T-helper 17 cell (primary cell): Measurements from ENCODE around the gene TATDN3. TPM values are rescaled to one million over a fixed set of nuclear protein-coding genes. Genes with fewer than 3 reads are reported as not detected.
"Not testable (repeated sequence)": the region's sequence is repeated elsewhere in the genome, so short reads cannot be mapped to it uniquely, and the experiment has no call there.

Experiments
- ATAC-seq: fragments of 150-1000 bp; cut with Tn5 transposase; 2 replicates; pipeline ENCODE4 v1.10.0; 2021; ENCODE audit warnings: mild to moderate bottlenecking, moderate library complexity
- DNase-seq, 3 donors: peaks; one replicate each; pipeline versions ENCODE4 v3.0.0 to v3.0.0-alpha.2; 2020 to 2021
- H3K9me3 ChIP-seq: one replicate; pipeline ENCODE4 v1.7.0; 2013; ENCODE audit warnings: low read length, mild to moderate bottlenecking; ENCODE audit not compliant: control insufficient read depth, poor library complexity, severe bottlenecking
- H3K27ac Mint-ChIP-seq: one replicate; pipeline ENCODE4 v1.8.0; 2022; ENCODE audit warnings: mild to moderate bottlenecking, moderate library complexity, mixed read lengths
- H3K27me3 Mint-ChIP-seq: one replicate; pipeline ENCODE4 v1.8.0; 2022; ENCODE audit warnings: mixed read lengths
- H3K36me3 Mint-ChIP-seq: one replicate; pipeline ENCODE4 v1.8.0; 2022; ENCODE audit warnings: low read depth, mixed read lengths
- H3K4me1 Mint-ChIP-seq: one replicate; pipeline ENCODE4 v1.8.0; 2022; ENCODE audit warnings: mild to moderate bottlenecking, mixed read lengths
- H3K4me3 Mint-ChIP-seq: one replicate; pipeline ENCODE4 v1.8.0; 2022; ENCODE audit warnings: mild to moderate bottlenecking, moderate library complexity, mixed read lengths
- total RNA-seq, 4 donors: library from RNA in 2 of 4; stranded (reverse) in 2 of 4; gene quantifications; one replicate each; pipeline ENCODE4 v1.2.3 and lab custom pipeline; 2022 to 2026

TATDN3 gene
- total RNA-seq, 2 donors from 2014 or later: 16.1 to 16.2 TPM

DNA sequence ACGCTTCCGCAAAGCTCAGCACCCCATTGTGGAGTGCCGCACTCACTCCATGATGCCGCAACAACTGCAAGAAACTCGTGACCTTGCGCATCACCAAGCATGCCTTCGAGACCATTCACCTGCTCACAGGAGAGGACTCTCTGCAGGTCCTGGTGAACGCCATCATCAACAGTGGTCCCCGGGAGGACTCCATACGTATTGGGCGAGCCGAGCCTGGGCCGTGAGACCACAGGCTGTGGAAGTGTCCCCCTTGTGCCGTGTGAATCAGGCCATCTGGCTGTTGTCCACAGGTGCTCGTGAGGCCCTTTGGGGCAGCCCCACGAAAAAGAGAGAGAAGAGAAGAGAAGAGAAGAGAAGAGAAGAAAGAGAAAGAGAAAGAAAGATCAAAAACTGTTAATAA lies 32.5 kb downstream of the TATDN3 start:
- Mint-ChIP-seq H3K27me3 (no peaks in the 10 kb centered on the region), H3K27ac (no peak overlapping the region), H3K36me3 (peaks cover 2% of the 10 kb centered on the region), H3K4me1 (peaks cover 3% of the 10 kb centered on the region), H3K4me3 (no peak overlapping the region)
- DNase-seq: no peak
- peaks cover 6% of the 10 kb centered on the region for H3K9me3 ChIP-seq
- ATAC-seq: no peak

DNA sequence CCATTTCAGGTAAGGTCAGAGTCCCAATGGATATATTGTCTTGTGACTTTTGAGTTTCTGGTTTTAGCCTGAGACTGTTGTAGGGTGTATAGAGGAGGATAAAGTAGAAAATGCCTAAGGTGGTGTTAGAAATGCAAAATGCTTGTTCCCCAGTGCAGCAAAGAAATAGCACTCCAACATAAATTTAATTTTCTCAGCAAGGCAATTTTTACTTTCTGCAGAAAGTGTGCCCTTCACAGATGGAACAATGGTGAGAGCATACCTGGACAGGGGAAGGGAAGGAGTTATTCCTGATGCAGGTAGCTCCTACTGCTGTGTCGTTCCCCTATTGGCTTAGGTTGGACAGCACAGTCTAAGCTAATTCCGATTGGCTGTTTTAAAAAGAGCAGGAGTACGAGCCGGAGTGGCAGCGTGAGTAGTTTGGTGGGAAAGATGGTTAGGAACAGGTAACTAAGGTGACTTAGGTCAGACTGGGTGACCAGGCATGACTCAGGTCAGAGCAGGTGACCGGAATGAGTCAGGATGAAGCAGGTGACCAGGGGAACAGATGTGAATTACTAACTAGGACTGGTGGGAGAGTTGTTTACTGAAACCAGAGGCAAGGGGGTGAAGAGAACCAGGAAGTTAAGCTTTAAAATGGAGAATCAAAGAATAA lies 34.2 kb downstream of the TATDN3 start:
- Mint-ChIP-seq H3K4me1 (no peaks in the 10 kb centered on the region), H3K36me3 (no peaks in the 10 kb centered on the region), H3K27ac (no peak overlapping the region), H3K4me3 (no peak overlapping the region), H3K27me3 (no peaks in the 10 kb centered on the region)
- peaks cover 6% of the 10 kb centered on the region for H3K9me3 ChIP-seq
- ATAC-seq: no peak
- DNase-seq: no peak

DNA sequence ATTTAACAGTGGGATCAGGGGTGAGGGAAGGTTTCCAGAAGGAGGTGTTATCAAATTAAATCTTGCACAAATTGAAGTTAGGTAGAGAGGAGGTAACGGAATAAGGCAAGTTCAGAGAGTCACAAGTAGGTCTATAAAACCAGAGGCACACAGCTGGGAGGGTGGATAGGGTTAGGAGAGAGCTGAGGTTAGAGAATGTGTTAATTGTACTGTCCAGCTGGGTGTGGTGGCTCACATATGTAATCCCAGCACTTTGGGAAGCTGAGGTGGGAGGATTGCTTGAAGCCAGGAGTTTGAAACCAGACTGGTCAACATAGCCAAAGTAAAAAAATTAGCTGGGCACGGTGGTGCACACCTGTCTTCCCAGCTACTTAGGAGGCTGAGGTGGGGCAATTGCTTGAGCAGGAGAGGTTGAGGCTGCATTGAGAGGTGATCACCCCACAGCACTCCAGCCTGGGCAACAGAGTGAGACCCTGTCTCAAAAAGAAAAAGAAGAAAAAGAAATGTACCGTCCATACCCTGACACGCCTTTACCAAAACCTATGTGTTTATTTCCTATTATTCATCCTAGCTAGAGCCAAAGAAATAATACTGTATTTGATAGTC lies 35.6 kb downstream of the TATDN3 start:
- DNase-seq: no peak
- H3K4me1 Mint-ChIP-seq: no peaks in the 10 kb centered on the region
- ATAC-seq: no peak
- peaks cover 6% of the 10 kb centered on the region for H3K9me3 ChIP-seq
- H3K27me3 Mint-ChIP-seq: no peaks in the 10 kb centered on the region
- no peak overlapping the region for H3K27ac Mint-ChIP-seq
- H3K36me3 Mint-ChIP-seq: no peaks in the 10 kb centered on the region
- no peak overlapping the region for H3K4me3 Mint-ChIP-seq

DNA sequence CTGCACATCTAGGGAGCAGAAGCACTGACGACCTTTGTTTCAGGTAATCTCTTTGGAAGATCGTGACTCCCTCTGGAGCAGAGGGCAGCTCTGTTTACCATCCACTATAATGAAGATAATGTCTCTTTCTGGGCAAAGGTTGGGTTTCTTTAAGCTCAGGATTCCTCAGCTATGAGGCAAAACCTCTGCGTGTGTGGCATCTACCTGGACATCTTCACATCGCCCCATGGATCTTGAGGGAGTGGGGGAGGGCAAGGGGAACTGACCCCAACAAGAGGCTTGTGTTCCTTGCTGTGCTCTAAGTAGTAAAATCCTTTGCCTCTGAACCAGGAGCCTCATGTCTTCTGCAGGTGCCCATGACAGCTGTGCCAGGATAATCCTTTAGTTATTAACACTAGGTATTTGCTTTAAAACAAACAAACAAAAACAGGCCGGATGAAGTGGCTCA lies 36.2 kb downstream of the TATDN3 start:
- Mint-ChIP-seq H3K27me3 (no peaks in the 10 kb centered on the region), H3K4me1 (no peaks in the 10 kb centered on the region), H3K36me3 (no peaks in the 10 kb centered on the region), H3K4me3 (no peak overlapping the region), H3K27ac (no peak overlapping the region)
- H3K9me3 ChIP-seq: peaks cover 6% of the 10 kb centered on the region
- DNase-seq (no peak), ATAC-seq (no peak)

DNA sequence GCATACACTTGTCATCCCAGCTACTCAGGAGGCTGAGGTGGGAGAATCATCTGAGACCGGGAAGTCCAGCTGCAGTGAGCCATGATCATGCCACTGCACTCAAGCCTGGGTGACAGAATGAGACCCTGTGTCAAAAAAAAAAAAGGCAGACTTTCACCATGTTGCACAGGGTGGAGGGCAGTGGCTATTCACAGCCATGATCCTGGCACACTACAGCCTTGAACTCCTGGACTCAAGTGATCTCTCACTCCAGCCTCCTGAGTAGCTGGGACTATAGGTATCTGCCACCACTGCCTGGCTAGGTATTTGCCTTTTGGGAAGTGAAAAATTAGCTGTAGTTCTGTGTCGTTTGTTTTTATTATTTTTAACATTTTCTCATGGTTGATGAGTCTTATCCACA lies 36.7 kb downstream of the TATDN3 start:
- Mint-ChIP-seq H3K36me3 (no peaks in the 10 kb centered on the region), H3K4me1 (no peaks in the 10 kb centered on the region), H3K27me3 (no peaks in the 10 kb centered on the region), H3K27ac (no peak overlapping the region), H3K4me3 (no peak overlapping the region)
- ATAC-seq (no peak), DNase-seq (no peak)
- H3K9me3 ChIP-seq: peaks cover 6% of the 10 kb centered on the region

DNA sequence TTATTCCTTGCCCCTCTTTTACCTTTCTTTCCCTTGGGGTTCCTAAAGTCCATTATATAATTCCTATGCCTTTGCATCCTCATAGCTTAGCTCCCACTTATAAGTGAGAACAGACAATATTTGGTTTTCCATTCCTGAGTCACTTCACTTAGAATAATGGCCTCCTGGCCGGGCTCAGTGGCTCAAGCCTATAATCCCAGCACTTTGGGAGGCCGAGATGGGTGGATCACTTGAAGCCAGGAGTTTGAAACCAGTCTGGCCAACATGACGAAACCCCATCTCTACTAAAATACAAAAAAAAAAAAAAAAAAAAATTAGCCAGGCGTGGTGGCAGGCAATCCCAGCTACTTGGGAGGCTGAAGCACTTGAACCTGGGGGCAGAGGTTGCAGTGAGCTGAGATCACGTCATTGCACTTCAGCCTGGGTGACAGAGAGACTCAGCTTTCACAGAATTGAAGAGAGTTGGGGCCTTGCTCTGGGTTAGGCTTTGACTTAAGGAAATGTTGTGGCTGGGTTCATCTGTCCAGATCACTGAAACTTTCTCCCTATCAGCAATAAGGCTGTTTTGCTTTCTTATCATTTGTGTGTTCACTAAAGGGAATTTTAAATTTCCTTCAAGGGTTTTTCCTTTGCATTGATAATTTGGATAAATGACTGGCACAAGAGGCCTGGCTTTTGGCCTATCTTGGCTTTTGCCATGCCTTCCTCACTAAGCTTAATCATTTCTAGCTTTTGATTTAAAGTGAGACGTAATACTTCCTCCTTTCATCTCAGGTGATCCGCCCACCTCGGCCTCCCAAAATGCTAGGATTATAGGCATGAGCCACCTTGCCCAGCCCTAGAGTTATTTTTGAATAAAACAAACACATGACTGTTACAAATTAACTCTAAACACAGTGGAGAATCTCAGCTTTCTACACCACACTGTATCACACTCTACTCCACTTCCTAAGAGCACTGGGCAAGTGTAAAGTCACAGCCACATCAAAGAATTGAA lies 41.8 kb downstream of the TATDN3 start:
- DNase-seq: not testable (repeated sequence)

DNA sequence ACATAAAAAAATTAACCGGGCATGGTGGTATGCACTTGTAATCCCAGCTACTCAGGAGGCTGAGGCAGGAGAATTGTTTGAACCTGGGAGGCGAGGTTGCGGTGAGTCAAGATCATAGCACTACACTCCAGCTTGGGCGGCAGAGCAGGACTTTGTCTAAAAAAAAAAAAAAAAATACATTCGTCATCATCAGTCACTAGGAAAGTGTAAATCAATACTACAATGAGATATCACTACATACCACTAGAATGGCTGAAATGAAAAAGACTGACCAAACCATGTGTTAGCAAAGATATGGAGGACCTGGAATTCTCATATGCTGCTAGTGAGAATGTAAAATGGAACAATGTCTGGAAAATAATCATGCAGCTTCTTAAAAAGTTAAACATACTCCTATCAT lies 46.5 kb downstream of the TATDN3 start:
- ATAC-seq: no peak
- H3K36me3 Mint-ChIP-seq: no peaks in the 10 kb centered on the region
- no peak for DNase-seq
- H3K4me3 Mint-ChIP-seq: no peak overlapping the region
- H3K27me3 Mint-ChIP-seq: no peaks in the 10 kb centered on the region
- no peaks in the 10 kb centered on the region for H3K9me3 ChIP-seq
- H3K4me1 Mint-ChIP-seq: peaks cover 2% of the 10 kb centered on the region
- no peak overlapping the region for H3K27ac Mint-ChIP-seq

More for the DNA sequence above, 41.8 kb downstream of the TATDN3 start:
- not testable (repeated sequence) for H3K4me1 Mint-ChIP-seq, ATAC-seq, H3K36me3 Mint-ChIP-seq, H3K27me3 Mint-ChIP-seq, H3K9me3 ChIP-seq, H3K4me3 Mint-ChIP-seq
- H3K27ac Mint-ChIP-seq: peak overlapping the region; percentile 45

DNA sequence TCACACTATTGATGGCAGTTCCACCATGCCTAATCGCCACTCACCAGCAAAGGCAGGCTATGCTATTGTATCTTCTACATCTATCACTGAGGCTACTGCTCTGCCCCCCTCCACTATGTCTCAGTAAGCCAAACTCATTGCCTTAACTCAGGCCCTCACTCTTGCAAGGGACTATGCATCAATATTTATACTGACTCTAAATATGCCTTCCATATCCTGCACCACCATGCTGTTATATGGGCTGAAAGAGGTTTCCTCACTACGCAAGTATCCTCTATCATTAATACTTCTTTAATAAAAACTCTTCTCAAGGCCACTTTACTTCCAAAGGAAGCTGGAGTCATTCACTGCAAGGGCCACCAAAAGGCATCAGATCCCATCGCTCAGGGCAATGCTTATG lies 52.8 kb downstream of the TATDN3 start:
- not testable (repeated sequence) for DNase-seq, H3K4me3 Mint-ChIP-seq, H3K27me3 Mint-ChIP-seq, ATAC-seq, H3K36me3 Mint-ChIP-seq, H3K9me3 ChIP-seq, H3K27ac Mint-ChIP-seq, H3K4me1 Mint-ChIP-seq

DNA sequence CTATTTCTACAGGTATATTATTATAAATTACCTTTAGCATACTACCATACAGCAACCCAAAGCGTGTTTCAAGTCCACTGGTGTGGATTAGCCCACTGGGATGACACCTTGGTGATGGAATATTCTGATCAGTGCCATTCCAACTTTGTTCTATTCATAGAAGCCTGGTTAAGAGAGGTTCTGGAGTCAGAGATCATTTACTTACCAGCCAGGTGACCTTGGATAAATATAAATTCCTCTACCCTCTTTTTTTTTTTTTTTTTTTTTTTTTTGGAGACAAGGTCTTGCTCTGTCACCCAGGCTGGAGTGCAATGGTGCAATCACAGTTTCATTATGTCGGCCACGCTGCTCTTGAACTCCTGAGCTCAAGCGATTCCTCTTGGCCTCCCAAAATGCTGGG lies 55.9 kb downstream of the TATDN3 start, which contains the start of gene SPATA45:
SPATA45 (minus strand) TSS at position 101 of the 400 bp plus-strand sequence. CDS start 11,500 bp downstream, outside the sequence.
- H3K27ac Mint-ChIP-seq: no peak within 1 kb of the TSS
- DNase-seq (no peak), ATAC-seq (no peak)
- no peaks in the 10 kb centered on the region for H3K27me3 Mint-ChIP-seq
- H3K4me1 Mint-ChIP-seq: no peaks in the 10 kb centered on the region
- H3K4me3 Mint-ChIP-seq: no peak within 1 kb of the TSS
- H3K36me3 Mint-ChIP-seq: peaks cover 3% of the 10 kb centered on the region
- H3K9me3 ChIP-seq: no peaks in the 10 kb centered on the region

DNA sequence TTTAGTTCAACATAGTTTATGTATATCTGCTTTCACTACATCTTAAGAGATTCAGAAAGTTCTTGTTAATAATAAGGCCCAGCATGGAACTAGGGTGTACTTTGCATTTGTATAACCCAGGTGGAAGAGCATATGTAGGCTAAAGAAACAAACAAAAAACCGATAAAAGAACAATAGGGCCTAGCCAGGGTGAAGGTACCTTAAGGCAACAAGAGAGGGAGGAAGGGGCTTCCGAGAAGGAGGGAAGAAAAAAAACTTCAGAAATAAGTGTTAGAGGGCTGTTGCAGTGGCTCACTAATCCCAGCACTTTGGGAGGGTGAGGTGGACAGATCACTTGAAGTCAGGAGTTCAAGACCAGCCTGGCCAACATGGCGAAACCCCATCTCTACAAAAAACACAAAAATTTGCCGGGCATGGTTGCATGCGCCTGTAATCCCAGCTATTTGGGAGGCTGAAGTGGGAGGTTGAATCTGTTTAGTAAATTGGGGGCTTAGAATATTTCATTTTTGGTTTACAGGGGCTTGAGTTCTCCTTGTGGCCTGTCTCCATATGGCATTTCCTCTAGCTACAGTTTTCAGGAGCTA lies 60.5 kb downstream of the TATDN3 start:
- H3K9me3 ChIP-seq: no peaks in the 10 kb centered on the region
- H3K4me1 Mint-ChIP-seq: peaks cover 5% of the 10 kb centered on the region
- no peaks in the 10 kb centered on the region for H3K27me3 Mint-ChIP-seq
- no peak for ATAC-seq
- no peak overlapping the region for H3K27ac Mint-ChIP-seq
- no peak for DNase-seq
- peaks cover 10% of the 10 kb centered on the region for H3K36me3 Mint-ChIP-seq
- no peak overlapping the region for H3K4me3 Mint-ChIP-seq

DNA sequence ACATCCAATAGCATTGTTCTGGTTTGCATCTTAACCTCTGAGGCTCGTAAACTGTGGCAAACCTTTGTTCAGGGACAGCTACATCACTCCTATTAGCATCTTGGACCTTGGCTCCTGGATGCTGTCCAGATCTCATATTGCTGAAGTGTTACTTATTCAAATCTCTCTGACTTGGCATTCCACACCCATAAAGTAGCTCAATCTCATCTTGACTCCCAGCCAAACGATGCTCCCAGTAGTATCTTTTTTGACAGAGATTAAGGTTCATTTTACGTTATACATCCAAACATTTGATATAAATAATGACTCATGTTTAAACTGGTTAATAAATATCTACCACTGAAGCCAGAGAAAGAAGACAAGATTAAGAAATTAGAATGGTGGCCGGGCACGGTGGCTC lies 62.0 kb downstream of the TATDN3 start:
- H3K9me3 ChIP-seq: no peaks in the 10 kb centered on the region
- Mint-ChIP-seq H3K4me3 (no peak overlapping the region), H3K27me3 (no peaks in the 10 kb centered on the region), H3K27ac (no peak overlapping the region), H3K36me3 (peaks cover 10% of the 10 kb centered on the region), H3K4me1 (peaks cover 8% of the 10 kb centered on the region)
- ATAC-seq (no peak), DNase-seq (no peak)

DNA sequence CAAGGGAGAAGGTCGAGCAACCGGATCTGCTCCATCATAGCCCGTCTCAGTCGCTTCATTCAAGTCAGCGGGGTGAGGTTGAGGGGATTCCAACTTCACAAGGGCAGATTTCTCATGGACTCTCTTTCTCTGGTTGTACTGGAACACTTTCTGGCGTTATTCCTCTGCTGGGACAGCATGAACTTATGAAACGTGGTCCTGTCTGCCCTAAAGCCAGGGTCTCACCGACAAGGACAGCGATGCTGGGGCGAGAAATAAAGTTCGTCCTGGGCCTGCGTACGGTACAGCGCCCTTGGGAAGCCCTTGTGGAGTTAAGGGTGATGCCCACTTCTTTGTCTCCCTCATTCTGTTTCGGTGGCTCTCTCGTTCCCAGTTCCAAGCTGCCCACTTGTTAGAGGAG lies 65.1 kb downstream of the TATDN3 start:
- H3K9me3 ChIP-seq: no peaks in the 10 kb centered on the region
- ATAC-seq (no peak), DNase-seq (no peak)
- Mint-ChIP-seq H3K27ac (no peak overlapping the region), H3K4me3 (peak overlapping the region; percentile 41), H3K36me3 (peaks cover 10% of the 10 kb centered on the region), H3K27me3 (no peaks in the 10 kb centered on the region), H3K4me1 (peaks cover 14% of the 10 kb centered on the region)

DNA sequence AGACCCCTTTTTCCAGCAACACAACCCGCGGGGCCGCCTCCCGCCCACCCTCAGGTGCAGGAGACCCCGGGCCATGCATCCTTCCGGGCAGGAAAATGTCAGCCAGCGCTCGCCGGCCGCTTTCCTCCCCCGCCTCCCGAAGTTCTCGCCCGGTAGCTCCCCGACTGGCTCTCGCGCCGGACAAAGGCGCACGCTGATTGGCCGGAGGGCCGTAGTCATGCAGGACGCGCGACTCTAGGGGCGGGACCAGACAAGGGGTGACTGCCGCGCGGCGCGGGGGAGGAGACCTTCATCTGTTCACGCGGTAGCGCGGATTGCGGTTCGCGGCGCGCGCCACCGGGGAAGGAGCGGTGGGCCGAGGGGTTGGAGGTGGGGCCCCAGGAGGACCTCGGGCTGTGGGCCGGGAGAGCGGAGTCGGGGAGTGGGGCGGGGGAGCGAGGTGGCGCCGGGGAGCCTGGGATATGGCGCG lies 66.3 kb downstream of the TATDN3 start, which contains the start of gene FLVCR1:
FLVCR1 (plus strand) TSS at position 284 of the 469 bp plus-strand sequence; CDS start at position 462, 178 bp downstream.
- peaks cover 18% of the 10 kb centered on the region for H3K4me1 Mint-ChIP-seq
- H3K9me3 ChIP-seq: no peaks in the 10 kb centered on the region
- H3K27me3 Mint-ChIP-seq: no peaks in the 10 kb centered on the region
- H3K36me3 Mint-ChIP-seq: peaks cover 7% of the 10 kb centered on the region
- ATAC-seq (peak; percentile 98), DNase-seq (peak; percentile 78 to 83 (median 82))
- peak within 1 kb of the TSS; percentile 41 for H3K4me3 Mint-ChIP-seq
- no peak within 1 kb of the TSS for H3K27ac Mint-ChIP-seq
